Suprapubic skin (tissue), 4 donors: ENCODE results near the gene CALML3.

Experiments used
- CTCF ChIP-seq, 2 donors: fragments of 200-600 bp in 1 of 2; fragments of 450-650 bp in 1 of 2; sonication (generic) in 1 of 2; IDR thresholded peaks; one replicate each; pipeline ENCODE4 v1.5.1; 2016 to 2019; ENCODE audit warnings: antibody characterized with exemption in 2 of 2, mild to moderate bottlenecking in 1 of 2, moderate library complexity in 1 of 2
- EP300 ChIP-seq: sonication (generic); formaldehyde crosslinking; IDR thresholded peaks from one replicate; pipeline ENCODE4 v1.6.1; 2017; ENCODE audit warnings: antibody characterized with exemption
- POLR2A ChIP-seq, 2 donors: fragments of 450-650 bp; IDR thresholded peaks; one replicate each; pipeline ENCODE4 v1.6.1; 2017; ENCODE audit warnings: antibody characterized with exemption in 2 of 2, mild to moderate bottlenecking in 2 of 2, moderate library complexity in 2 of 2
- POLR2AphosphoS5 ChIP-seq, 3 donors: sonication (generic); formaldehyde crosslinking; IDR thresholded peaks; one replicate each; pipeline ENCODE4 v1.6.1; 2017; ENCODE audit warnings: antibody characterized with exemption in 3 of 3

- TF ChIP-seq CTCF (IDR thresholded peaks at IDR 0.05) (no peak), EP300 (no peak), POLR2A (IDR thresholded peaks at IDR 0.05) (no peak), POLR2AphosphoS5 (IDR thresholded peaks at IDR 0.05) (no peak)
Observed at GRCh38 chr10:5500910-5501309, 23.9 kb upstream of the CALML3 start.
